Renal pelvis (tissue), 4 donors: ENCODE data around the gene PKHD1. TPM values are rescaled to one million over a fixed set of nuclear protein-coding genes. Genes with fewer than 3 reads are reported as not detected.

Experiments used
- DNase-seq: peaks from one replicate; pipeline ENCODE4 v3.0.0-alpha.2; 2013
- polyA plus RNA-seq, 3 donors: library from polyadenylated mRNA; unstranded; fragments of 120-200 nt; gene quantifications; one replicate each; pipeline ENCODE4 v1.2.1, GENCODE V29; 2013; ENCODE audit not compliant: insufficient read length in 3 of 3

The PKHD1 gene
- polyA plus RNA-seq, 3 donors, result 18.3 to 35.8 (median 26.8) TPM

- peak; percentile 36 for DNase-seq
Measured at GRCh38 chr6:52049252-52050050, 38.0 kb downstream of the PKHD1 start.

GRCh38 chr6:52046456-52046855 is 41.0 kb downstream of the PKHD1 start:
- DNase-seq, result no peak

GRCh38 chr6:52045481-52045880 is 41.9 kb downstream of the PKHD1 start:
- DNase-seq, result no peak

- no peak for DNase-seq
Measured at GRCh38 chr6:52045033-52045432, 42.4 kb downstream of the PKHD1 start.

GRCh38 chr6:52042141-52042885 is 45.1 kb downstream of the PKHD1 start:
- no peak for DNase-seq

- no peak for DNase-seq
Measured at GRCh38 chr6:52041134-52041533, 46.3 kb downstream of the PKHD1 start.

- no peak for DNase-seq
Measured at GRCh38 chr6:52027699-52028098, 59.7 kb downstream of the PKHD1 start.

- no peak for DNase-seq
Measured at GRCh38 chr6:52024451-52025068, 62.9 kb downstream of the PKHD1 start.

GRCh38 chr6:52022675-52023074 is 64.7 kb downstream of the PKHD1 start:
- DNase-seq, result no peak

GRCh38 chr6:52020945-52021570 is 66.4 kb downstream of the PKHD1 start:
- DNase-seq, result peak; percentile 9

GRCh38 chr6:52019881-52020280 is 67.5 kb downstream of the PKHD1 start:
- no peak for DNase-seq

- no peak for DNase-seq
Measured at GRCh38 chr6:52019092-52019491, 68.3 kb downstream of the PKHD1 start.

- DNase-seq, result no peak
Measured at GRCh38 chr6:52016915-52017748, 70.3 kb downstream of the PKHD1 start.

GRCh38 chr6:52015953-52016352 is 71.5 kb downstream of the PKHD1 start:
- no peak for DNase-seq

GRCh38 chr6:52014391-52014790 is 73.0 kb downstream of the PKHD1 start:
- no peak for DNase-seq

GRCh38 chr6:52013035-52013434 is 74.4 kb downstream of the PKHD1 start:
- DNase-seq, result no peak

- DNase-seq, result no peak
Measured at GRCh38 chr6:52012582-52012981, 74.8 kb downstream of the PKHD1 start.

GRCh38 chr6:52010806-52011205 is 76.6 kb downstream of the PKHD1 start:
- DNase-seq, result no peak

- no peak for DNase-seq
Measured at GRCh38 chr6:52010145-52010544, 77.3 kb downstream of the PKHD1 start.

GRCh38 chr6:52009466-52010140 is 77.8 kb downstream of the PKHD1 start:
- DNase-seq, result no peak

GRCh38 chr6:52000064-52000463 is 87.3 kb downstream of the PKHD1 start:
- DNase-seq, result no peak
